ENCODE data around the gene KCNMB2.

KCNMB2 gene

GRCh38 chr3:178536211-178537079, at the start of gene KCNMB2:
KCNMB2 (plus strand) TSS chr3:178536436.
- DNase-seq (ENCODE audit: insufficient read length, low spot score) = no peak
- TF ChIP-seq, protein P1, sequence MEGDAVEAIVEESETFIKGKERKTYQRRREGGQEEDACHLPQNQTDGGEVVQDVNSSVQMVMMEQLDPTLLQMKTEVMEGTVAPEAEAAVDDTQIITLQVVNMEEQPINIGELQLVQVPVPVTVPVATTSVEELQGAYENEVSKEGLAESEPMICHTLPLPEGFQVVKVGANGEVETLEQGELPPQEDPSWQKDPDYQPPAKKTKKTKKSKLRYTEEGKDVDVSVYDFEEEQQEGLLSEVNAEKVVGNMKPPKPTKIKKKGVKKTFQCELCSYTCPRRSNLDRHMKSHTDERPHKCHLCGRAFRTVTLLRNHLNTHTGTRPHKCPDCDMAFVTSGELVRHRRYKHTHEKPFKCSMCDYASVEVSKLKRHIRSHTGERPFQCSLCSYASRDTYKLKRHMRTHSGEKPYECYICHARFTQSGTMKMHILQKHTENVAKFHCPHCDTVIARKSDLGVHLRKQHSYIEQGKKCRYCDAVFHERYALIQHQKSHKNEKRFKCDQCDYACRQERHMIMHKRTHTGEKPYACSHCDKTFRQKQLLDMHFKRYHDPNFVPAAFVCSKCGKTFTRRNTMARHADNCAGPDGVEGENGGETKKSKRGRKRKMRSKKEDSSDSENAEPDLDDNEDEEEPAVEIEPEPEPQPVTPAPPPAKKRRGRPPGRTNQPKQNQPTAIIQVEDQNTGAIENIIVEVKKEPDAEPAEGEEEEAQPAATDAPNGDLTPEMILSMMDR (IDR thresholded peaks at IDR 0.05; ENCODE audit: insufficient read depth, missing control alignments) = no peak
- FAIRE-seq = no peak

DNA sequence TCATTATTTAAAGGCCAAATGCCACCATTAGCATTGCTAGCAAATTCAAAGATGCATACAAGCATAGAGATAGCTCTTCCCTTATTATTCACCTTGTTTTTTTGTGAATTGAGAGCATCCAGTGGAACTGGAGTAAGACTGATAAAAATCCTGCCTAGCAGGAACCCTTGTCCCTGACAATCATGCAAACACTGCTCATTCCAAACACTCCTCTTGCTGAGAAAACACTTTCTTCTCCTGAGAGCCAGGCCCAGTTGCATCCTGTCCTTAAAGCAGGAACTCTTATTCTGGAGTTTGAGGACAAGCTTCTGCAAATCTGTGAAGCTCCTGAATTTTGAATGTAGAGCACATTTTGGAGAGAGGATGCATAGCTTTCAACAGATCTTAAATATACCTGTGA, 49.3 kb upstream of the KCNMB2 start:
- no peak for DNase-seq (ENCODE audit: insufficient read length, low spot score)
- TF ChIP-seq, protein P1 (IDR thresholded peaks at IDR 0.05; ENCODE audit: insufficient read depth, missing control alignments) = no peak
- no peak for FAIRE-seq

GRCh38 chr3:178487752-178488151, 48.5 kb upstream of the KCNMB2 start:
- FAIRE-seq = no peak
- no peak for DNase-seq (ENCODE audit: insufficient read length, low spot score)
- TF ChIP-seq, protein P1 (IDR thresholded peaks at IDR 0.05; ENCODE audit: insufficient read depth, missing control alignments) = no peak

- TF ChIP-seq, protein P1 (IDR thresholded peaks at IDR 0.05; ENCODE audit: insufficient read depth, missing control alignments) = no peak
- no peak for FAIRE-seq
- no peak for DNase-seq (ENCODE audit: insufficient read length, low spot score)
These were observed 44.5 kb upstream of the KCNMB2 start for GRCh38 chr3:178491751-178492150.

DNA sequence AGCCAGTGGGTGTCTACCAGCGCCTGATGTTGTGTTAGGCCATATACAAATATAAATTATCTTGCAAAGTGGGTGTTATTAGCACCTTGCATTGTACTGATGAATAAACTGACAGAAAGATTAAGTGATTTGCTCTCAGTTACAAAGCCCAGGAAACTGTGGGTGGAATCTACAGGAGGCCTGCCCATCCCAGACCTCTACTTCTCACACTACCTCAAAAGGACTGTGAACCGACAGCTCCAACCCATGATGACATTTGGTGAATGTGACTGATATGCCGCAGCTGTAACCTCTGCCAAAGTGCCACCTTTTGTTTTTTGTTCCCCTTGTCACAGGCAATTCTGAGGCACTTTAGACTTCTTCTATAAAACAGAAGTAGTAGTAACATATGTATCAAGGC, 43.7 kb upstream of the KCNMB2 start:
- DNase-seq (ENCODE audit: insufficient read length, low spot score) (no peak), FAIRE-seq (no peak)
- TF ChIP-seq, protein P1 (IDR thresholded peaks at IDR 0.05; ENCODE audit: insufficient read depth, missing control alignments) = no peak

DNA sequence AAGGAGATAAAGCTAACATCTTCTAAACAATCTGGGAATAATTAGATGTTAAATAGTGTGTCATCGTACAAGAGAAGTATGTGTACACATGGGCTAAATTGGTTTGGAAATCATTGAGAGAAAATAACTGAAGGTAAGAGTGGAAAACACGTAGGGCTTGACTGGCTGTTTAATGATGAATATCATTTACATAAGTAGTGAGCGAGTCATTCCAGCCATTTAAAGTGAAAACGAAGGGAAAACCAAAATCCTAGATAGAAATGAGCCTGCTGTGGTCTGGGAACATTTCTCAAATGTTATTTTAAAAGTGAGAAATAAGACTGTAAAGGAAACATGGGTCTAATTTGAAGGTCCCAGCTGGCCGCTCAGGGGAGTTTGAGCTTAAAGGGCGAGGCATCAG, 41.9 kb upstream of the KCNMB2 start:
- DNase-seq (ENCODE audit: insufficient read length, low spot score) (no peak), FAIRE-seq (no peak)
- TF ChIP-seq, protein P1 (IDR thresholded peaks at IDR 0.05; ENCODE audit: insufficient read depth, missing control alignments) = no peak

DNA sequence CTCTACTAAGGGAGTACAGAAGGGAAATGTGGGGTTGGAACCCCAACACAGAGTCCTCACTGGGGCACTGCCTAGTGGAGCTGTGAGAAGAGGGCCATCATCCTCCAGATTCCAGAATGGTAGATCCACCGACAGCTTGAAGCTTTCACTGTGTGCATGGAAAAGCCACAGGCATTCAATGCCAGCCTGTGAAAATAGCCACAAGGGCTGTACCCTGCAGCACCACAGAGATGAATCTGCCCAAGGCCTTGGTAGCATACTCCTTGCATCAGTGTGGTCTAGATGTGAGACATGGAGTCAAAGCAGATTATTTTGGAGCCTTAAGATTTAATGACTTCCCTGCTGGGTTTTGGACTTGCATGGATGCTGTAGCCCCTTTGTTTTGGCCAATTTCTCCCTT, 39.3 kb upstream of the KCNMB2 start:
- DNase-seq (ENCODE audit: insufficient read length, low spot score) (no peak), FAIRE-seq (no peak)
- TF ChIP-seq, protein P1 (IDR thresholded peaks at IDR 0.05; ENCODE audit: insufficient read depth, missing control alignments) = no peak

Measured in D721Med (cell line).